Stimulated activated CD4-positive, alpha-beta T cell treated with anti-CD3 and anti-CD28 coated beads, TNF-alpha, amount 100 ng/mL, for 1 hour (primary cell): ENCODE data around the gene GPR119.
"Not testable (repeated sequence)": the region's sequence is repeated elsewhere in the genome, so short reads cannot be mapped to it uniquely, and the experiment has no call there.

Experiments used
- DNase-seq, 3 donors: peaks; one replicate each; pipeline ENCODE4 v3.0.0-alpha.2; 2020; ENCODE audit warnings: low read depth in 3 of 3, low spot score in 1 of 3

GPR119 gene

DNA sequence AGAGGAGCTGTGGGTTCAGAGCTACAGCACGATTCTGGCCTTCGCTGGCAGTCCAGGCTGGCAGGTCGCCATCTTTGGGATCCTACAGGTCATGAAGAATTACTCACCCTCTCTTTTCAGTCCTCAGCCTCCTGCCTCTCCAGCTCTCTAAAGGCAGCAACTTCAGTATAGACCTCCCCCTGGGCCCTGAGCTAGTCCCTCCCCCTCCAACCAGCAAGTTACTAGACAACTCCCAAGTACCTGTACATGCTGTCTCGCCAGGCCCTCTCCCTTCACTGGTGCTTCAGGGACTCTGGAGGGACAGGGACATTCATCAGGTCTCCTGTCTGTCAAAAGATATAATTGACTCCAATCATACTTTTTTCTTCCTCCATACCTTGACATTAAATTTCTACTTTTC is at the start of gene GPR119:
GPR119 (minus strand) TSS at position 155 of the 400 bp plus-strand sequence. CDS start 227 bp downstream, outside the sequence.
- no peak for DNase-seq

DNA sequence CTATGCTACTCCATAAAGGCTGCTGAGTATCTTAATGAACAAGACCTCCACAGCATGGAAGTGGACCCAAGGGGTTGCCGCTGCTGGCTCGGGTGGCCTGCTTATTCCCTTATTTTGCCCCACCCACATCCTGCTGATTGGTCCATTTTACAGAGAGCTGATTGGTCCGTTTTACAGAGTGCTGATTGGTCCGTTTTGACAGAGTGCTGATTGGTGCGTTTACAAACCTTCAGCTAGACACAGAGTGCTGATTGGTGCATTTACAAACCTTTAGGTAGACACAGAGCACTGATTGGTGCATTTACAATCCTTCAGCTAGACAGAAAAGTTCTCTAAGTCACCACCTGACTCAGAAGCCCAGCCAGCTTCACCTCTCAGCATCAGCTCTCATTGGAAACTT is 43.8 kb upstream of the GPR119 start:
- DNase-seq: not testable (repeated sequence)

DNA sequence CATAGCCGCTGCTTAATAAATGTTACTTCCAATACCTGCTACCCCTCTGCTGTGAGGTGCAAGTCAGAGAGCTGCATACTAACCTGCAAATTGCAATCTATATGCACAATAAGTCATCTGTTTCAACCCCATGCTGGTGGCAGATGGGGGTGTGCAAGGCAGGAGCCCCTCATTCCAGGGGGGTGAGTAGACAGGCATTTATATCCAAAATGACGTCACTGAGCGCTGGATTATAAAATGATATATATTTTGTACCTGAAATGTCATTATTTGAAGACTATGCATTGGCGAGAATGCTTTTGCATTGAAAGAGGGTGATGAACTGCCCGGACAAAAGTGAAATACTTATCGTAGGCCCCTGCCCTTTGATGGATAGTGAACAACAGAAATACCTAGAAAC is 41.1 kb upstream of the GPR119 start:
- DNase-seq: no peak

DNA sequence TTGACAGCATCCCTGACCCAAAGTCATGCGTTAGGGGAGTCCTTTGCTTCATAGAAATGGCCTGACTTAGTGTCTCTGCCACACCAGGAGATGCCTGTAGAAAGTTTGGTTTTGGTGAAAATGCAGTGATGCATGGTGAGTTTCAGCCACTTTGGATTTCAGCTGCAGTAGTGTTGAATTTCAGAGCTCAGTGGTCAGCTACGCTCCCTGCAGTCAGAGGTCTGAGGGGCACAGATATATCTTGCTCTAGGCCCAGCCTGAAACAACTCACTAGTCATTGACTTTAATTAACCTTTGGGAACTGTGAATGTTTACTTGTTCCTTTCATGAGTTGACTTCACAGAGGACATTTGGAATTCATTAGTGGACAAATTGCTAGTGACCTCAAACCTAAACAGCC is 33.8 kb upstream of the GPR119 start:
- DNase-seq: no peak

GRCh38 chrX:130418740-130419139 is 33.3 kb upstream of the GPR119 start:
- DNase-seq: no peak

DNA sequence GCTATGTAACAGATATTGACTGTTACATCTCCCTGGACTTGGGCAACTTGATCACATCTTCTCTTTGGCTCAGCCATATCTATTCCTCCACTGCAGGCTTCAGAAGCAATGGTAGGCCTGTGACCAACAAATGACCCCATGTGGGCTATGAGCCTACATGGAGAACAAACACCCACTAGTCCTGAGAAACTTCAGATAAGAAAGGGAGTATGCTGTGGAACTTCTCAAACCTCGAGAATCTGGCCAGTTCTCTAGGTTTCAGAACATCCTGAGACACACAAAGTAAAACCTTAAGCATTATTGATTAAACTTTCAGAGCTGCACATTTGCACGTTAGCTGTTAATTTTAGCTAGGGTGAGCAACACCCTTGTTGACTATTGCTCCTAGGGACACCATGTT is 32.6 kb upstream of the GPR119 start:
- DNase-seq: no peak

- DNase-seq: no peak
Measured at GRCh38 chrX:130416785-130417184, 31.3 kb upstream of the GPR119 start.

GRCh38 chrX:130415201-130415600 is 29.7 kb upstream of the GPR119 start:
- no peak for DNase-seq

DNA sequence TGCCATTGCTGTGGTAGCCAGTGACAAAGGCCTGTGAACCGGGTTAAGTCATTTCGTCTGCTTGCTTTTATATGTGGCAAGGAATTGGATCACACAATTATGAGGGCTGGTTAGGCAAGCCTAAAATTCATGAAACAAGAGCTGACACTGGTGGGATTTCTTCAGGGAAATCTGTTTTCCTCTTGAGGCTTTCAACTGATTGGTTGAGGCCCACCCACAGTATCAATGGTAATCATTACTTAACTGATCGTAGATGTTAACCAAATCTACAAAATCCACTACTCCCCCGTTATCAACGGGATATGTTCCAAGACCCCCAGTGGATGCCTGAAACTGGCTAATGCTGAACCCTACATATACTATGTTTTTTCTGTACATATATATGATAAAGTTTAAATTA is 29.3 kb upstream of the GPR119 start:
- DNase-seq: no peak

DNA sequence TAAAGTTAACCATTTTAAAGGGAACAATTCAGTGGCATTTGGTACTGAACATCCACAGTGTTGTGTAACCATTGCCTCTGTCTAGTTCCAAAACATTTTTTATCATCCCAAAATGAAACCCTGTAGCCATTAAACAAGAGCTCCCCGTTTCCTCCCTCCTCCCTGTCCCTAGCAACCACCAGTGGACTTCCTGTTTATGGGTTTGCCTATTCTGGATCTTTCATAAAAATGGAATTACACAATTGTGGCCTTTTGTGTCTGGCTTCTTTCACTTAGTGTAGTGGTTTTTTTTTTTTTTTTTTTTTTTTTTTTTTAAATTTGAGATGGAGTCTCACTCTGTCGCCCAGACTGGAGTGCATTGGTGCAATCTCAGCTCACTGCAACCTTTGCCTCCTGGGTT is 27.9 kb upstream of the GPR119 start:
- no peak for DNase-seq

- DNase-seq: no peak
Measured at GRCh38 chrX:130402208-130402684, 16.8 kb upstream of the GPR119 start.

GRCh38 chrX:130401415-130402207 is 16.1 kb upstream of the GPR119 start, which contains the start of gene RBMX2:
TSS of gene RBMX2 (plus strand) at chrX:130401987. CDS start at chrX:130402033, 46 bp downstream.
- DNase-seq: peak; percentile 29 to 49 (median 38)

DNA sequence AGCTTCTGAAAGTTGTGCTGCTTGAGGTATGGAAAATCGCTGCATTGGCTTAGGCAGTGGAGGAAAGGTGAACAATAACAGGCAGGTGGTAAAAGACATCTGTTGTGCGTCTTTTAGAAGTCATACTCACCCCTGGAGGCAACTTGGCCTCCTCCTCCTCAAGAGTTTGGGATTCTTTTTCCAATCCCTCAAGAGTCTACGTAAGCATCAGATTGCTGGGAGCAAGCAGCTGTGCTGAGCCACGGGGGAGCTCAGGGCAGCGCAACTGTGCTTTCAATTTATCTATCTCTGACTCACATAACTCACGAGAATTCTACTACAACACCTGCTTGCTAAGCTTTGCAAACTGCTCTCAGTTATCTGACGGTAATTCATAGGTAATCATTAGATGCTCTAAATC is 9.9 kb upstream of the GPR119 start:
- DNase-seq: no peak

- no peak for DNase-seq
Measured at GRCh38 chrX:130393451-130394074, 8.1 kb upstream of the GPR119 start.

GRCh38 chrX:130386408-130386808 is 934 bp upstream of the GPR119 start:
- DNase-seq: no peak

DNA sequence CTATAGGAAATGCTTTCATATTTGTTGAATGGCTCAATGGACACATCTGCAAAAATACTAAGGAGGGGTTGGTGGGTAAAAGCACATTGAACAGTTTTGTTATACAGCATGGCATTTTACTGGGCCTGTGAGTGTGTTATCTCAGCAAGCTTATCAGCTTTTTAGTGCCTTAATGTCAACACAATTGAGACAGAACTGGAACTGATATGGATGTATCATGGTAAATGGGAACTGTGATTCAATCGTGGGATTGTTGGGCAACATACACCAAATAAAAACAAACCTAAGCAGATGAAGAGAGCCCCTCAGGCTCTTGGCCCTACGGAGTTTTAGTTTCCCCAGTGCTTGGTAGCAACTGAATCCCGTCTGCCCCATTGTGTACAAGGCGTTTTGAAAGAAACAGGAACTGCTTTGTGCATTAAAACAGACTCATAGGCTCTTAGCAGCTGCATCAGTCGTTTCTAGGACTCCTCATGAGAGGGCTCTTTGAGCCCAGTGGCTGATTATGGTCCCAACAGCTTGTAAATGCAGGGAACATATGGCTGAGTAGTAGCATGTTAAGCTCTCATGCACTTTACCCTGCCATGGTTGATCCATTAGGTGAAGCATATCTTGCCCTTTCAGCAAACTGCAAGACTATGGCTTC is 7.3 kb downstream of the GPR119 start:
- no peak for DNase-seq

DNA sequence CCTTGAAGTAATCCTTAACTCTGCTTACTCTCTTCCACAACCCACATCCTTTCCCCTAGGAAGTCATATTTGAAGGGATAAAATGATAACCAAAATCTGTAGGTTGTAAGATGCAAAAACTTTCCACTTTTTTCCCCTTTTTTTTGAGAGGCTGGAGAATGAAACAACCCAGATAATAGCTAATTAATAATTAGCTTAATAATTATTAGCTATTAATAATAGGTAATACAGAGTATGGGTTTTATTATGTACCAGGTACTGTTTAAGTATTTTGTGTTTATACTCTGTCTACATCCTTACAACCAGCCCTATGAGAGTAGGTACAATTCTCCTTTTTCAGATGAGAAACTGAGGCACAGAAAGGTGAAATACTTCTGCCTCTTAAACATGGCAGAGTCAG is 9.4 kb downstream of the GPR119 start:
- DNase-seq: no peak

DNA sequence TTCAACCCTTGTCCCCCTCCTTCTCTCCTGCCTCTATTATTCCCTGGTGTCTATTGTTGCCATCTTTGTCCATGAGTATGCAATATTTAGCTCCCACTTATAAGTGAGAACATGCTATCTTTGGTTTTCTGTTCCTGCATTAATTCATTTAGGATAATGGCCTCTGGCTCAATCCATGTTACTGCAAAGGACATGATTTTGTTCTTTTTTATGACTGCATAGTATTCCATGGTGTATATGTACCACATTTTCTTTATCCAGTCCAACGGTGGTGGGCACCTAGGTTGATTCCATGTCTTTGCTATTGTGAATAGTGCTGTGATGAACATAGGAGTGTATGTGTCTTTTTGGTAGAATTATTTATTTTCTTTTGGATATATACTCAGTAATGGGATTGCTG is 33.4 kb downstream of the GPR119 start:
- not testable (repeated sequence) for DNase-seq

- DNase-seq: no peak
Measured at GRCh38 chrX:130351567-130351966, 33.9 kb downstream of the GPR119 start.

DNA sequence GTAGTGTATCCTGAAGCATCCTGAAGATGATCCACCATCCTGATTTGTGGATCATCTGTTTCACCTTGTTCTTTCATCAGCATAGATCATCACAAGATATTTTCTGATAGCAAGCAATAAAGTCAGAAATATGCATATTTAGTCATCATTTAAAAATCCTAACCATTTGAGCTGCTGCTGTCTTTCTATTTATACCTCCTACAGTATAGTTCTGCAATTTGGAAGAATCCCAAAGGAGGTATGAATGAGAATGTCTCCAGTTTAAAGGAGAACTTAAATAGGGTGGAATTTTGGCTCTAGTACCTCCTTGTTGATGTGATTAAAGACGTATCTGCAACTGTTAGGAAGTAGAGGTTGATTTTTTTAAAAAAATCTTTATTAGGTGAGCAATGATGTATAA is 38.2 kb downstream of the GPR119 start:
- no peak for DNase-seq

DNA sequence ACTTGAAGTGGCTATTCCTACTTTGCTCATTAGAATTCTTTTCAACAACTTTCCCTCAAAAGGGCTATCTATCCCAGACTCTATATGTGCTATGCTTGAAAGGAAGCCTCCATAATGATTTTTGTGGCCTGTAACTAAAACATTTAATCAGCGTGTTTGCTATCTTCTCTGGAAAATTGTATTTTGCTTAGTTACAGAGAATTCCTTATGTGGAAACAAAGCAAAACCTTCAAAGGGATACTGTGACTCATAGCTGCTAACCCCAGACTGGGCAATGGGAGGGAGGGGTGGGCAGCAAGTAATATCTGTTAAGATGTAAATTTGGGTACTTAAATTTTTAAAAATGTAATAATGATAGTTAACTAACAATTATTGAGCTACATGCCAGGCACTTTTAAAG is 42.1 kb downstream of the GPR119 start:
- no peak for DNase-seq

- DNase-seq: no peak
Measured at GRCh38 chrX:130340271-130340670, 45.2 kb downstream of the GPR119 start.
